Omental fat pad (tissue), 4 donors: ENCODE results near the gene NRXN2. TPM values are rescaled to one million over a fixed set of nuclear protein-coding genes. Genes with fewer than 3 reads are reported as not detected.

Experiments
- ATAC-seq: fragments of 150-250 bp; one replicate; pipeline ENCODE4 v1.9.1; 2016; ENCODE audit warnings: mild to moderate bottlenecking, moderate library complexity; ENCODE audit not compliant: low FRiP score
- DNase-seq: peaks from one replicate; pipeline ENCODE4 v3.0.0-alpha.2; 2019; ENCODE audit warnings: low spot score
- CTCF ChIP-seq, 3 donors: fragments of 450-650 bp; IDR thresholded peaks; one replicate each; pipeline ENCODE4 v1.5.1; 2016 to 2017; ENCODE audit warnings: antibody characterized with exemption in 3 of 3, mild to moderate bottlenecking in 3 of 3, moderate library complexity in 2 of 3
- total RNA-seq, 4 donors: library from RNA; depleted of rRNA; stranded (reverse); fragments of >200 nt; gene quantifications; one replicate each; pipeline ENCODE4 v1.1.0, GENCODE V29; 2016

NRXN2 gene
- total RNA-seq, 4 donors from 2014 or later: 1.5 to 6.3 (median 3.4) TPM

DNA sequence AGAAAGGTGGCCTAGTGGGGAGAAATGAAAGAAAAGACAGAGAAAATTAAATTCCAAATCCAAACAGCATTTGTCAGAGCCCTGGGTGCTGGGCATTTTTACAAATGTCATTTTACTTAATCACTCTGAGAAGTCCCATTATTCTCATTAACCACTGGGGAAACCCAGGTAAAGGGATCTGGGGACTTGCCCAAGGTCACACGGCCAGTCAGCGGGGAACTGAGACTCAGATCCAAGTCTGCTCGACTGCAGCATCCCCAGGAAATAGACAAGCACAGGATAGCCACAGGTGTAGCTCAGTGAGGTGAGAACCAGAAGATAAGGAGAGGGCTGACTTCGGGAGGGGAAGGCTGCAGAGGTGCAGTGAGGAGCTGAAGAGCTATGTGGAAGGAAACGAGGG, 7.9 kb downstream of the NRXN2 start:
- no peak for TF ChIP-seq CTCF (IDR thresholded peaks at IDR 0.05)
- DNase-seq: no peak
- ATAC-seq: no peak

DNA sequence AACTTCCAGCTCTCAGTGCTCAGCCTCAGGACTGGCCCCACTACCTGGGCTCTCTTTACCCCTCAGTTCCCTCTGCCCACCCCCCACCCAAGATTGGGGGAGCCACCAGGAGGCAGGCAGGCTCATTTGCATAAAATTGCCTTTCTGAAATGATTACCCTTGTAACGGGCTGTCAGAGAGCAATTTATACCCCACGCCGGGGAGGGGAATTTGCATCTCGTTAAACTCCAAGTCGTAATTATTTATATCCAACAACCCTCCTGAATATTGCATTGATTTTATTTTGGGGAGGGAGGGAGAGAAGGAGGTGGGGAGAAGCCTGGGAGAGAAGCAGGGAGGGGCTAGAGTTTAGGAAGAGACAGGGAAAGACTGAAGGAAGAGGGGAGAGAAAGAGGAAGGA, 8.3 kb downstream of the NRXN2 start:
- no peak for TF ChIP-seq CTCF (IDR thresholded peaks at IDR 0.05)
- ATAC-seq (no peak), DNase-seq (no peak)

GRCh38 chr11:64713781-64714363, 9.1 kb downstream of the NRXN2 start:
- TF ChIP-seq CTCF (IDR thresholded peaks at IDR 0.05): no peak
- peak; percentile 3 for ATAC-seq
- DNase-seq: no peak

GRCh38 chr11:64713016-64713707, 9.8 kb downstream of the NRXN2 start:
- no peak for DNase-seq
- peak; percentile 58 for ATAC-seq
- no peak for TF ChIP-seq CTCF (IDR thresholded peaks at IDR 0.05)

- no peak for TF ChIP-seq CTCF (IDR thresholded peaks at IDR 0.05)
- ATAC-seq: no peak
- no peak for DNase-seq
Observed at GRCh38 chr11:64712430-64713015, 10.5 kb downstream of the NRXN2 start.

DNA sequence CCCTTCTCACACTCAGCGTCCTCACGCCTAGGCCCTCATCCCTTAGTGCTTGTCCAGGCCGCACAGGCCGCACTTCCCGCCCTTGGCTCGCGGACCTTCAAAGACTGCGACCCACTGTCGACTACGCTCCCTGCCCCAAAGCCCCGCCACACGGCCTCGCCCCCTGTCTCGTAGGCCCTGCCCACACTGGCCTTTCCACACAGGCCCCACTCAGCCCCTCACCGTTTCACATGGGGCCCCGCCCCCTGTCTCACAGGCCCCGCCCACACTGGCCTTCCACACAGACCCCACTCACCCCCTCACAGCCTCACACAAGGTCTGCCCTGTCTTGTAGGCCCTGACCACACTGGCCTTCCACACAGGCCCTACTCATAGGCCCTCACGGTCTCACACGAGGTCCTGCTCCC, 11.0 kb downstream of the NRXN2 start:
- no peak for DNase-seq
- no peak for ATAC-seq
- TF ChIP-seq CTCF (IDR thresholded peaks at IDR 0.05): no peak
